ENCODE data around the gene KCNH5.

The KCNH5 gene

GRCh38 chr14:62722406-62722805 lies 322.9 kb downstream of the KCNH5 start:
- Mint-ChIP-seq H3K4me1 (no peaks in the 10 kb centered on the region), H3K27me3 (no peaks in the 10 kb centered on the region), H3K4me3 (no peak overlapping the region), H3K36me3 (no peaks in the 10 kb centered on the region), H3K27ac (no peak overlapping the region), H3K9me3 (peaks cover 0 to 4% of the 10 kb centered on the region in 2 donors)
- DNase-seq (no peak), ATAC-seq (replicated peaks) (no peak)

GRCh38 chr14:62718629-62719028 lies 326.6 kb downstream of the KCNH5 start:
- H3K27me3 Mint-ChIP-seq = no peaks in the 10 kb centered on the region
- H3K27ac Mint-ChIP-seq = no peak overlapping the region

GRCh38 chr14:62711351-62712023 lies 333.8 kb downstream of the KCNH5 start:
- no peaks in the 10 kb centered on the region for H3K4me1 Mint-ChIP-seq
- H3K36me3 Mint-ChIP-seq = no peaks in the 10 kb centered on the region
- H3K27ac Mint-ChIP-seq = no peak overlapping the region
- no peaks in the 10 kb centered on the region for H3K27me3 Mint-ChIP-seq
- H3K4me3 Mint-ChIP-seq = no peak overlapping the region
- peaks cover 0 to 1% of the 10 kb centered on the region in 2 donors for H3K9me3 Mint-ChIP-seq
- DNase-seq (no peak), ATAC-seq (replicated peaks) (no peak)

More at GRCh38 chr14:62718629-62719028, 326.6 kb downstream of the KCNH5 start:
- H3K4me3 Mint-ChIP-seq = no peak overlapping the region
- H3K36me3 Mint-ChIP-seq = no peaks in the 10 kb centered on the region
- DNase-seq (no peak), ATAC-seq (replicated peaks) (no peak)
- H3K4me1 Mint-ChIP-seq = no peaks in the 10 kb centered on the region
- H3K9me3 Mint-ChIP-seq = peaks cover 0 to 4% of the 10 kb centered on the region in 2 donors

- Mint-ChIP-seq H3K27me3 (no peaks in the 10 kb centered on the region), H3K36me3 (no peaks in the 10 kb centered on the region), H3K4me1 (no peaks in the 10 kb centered on the region), H3K27ac (no peak overlapping the region), H3K4me3 (no peak overlapping the region), H3K9me3 (peaks cover 0 to 1% of the 10 kb centered on the region in 2 donors)
- no peak for DNase-seq
- ATAC-seq (replicated peaks) = no peak
Measured at GRCh38 chr14:62710811-62711210, 334.4 kb downstream of the KCNH5 start.

- DNase-seq = no peak
- H3K4me3 Mint-ChIP-seq = no peak overlapping the region
- ATAC-seq (replicated peaks) = no peak
- no peaks in the 10 kb centered on the region for H3K4me1 Mint-ChIP-seq
- no peaks in the 10 kb centered on the region for H3K27me3 Mint-ChIP-seq
- peaks cover 0 to 1% of the 10 kb centered on the region in 2 donors for H3K9me3 Mint-ChIP-seq
- no peaks in the 10 kb centered on the region for H3K36me3 Mint-ChIP-seq
- no peak overlapping the region for H3K27ac Mint-ChIP-seq
Measured at GRCh38 chr14:62709773-62710172, 335.5 kb downstream of the KCNH5 start.

GRCh38 chr14:62706217-62706616 lies 339.0 kb downstream of the KCNH5 start:
- no peaks in the 10 kb centered on the region for H3K4me1 Mint-ChIP-seq
- H3K27me3 Mint-ChIP-seq = no peaks in the 10 kb centered on the region
- no peak overlapping the region for H3K4me3 Mint-ChIP-seq
- peaks cover 0 to 1% of the 10 kb centered on the region in 2 donors for H3K9me3 Mint-ChIP-seq
- no peaks in the 10 kb centered on the region for H3K36me3 Mint-ChIP-seq
- ATAC-seq (replicated peaks) (no peak), DNase-seq (no peak)
- H3K27ac Mint-ChIP-seq = no peak overlapping the region

- Mint-ChIP-seq H3K9me3 (peaks cover 0 to 1% of the 10 kb centered on the region in 2 donors), H3K36me3 (no peaks in the 10 kb centered on the region), H3K4me3 (no peak overlapping the region), H3K27me3 (no peaks in the 10 kb centered on the region), H3K4me1 (no peaks in the 10 kb centered on the region), H3K27ac (no peak overlapping the region)
- DNase-seq = no peak
- ATAC-seq (replicated peaks) = no peak
Measured at GRCh38 chr14:62697461-62697860, 347.8 kb downstream of the KCNH5 start.

- H3K4me3 Mint-ChIP-seq = no peak overlapping the region
- no peaks in the 10 kb centered on the region for H3K36me3 Mint-ChIP-seq
- no peaks in the 10 kb centered on the region for H3K27me3 Mint-ChIP-seq
- ATAC-seq (replicated peaks) (no peak), DNase-seq (no peak)
- peaks cover 0 to 4% of the 10 kb centered on the region in 2 donors for H3K9me3 Mint-ChIP-seq
- H3K4me1 Mint-ChIP-seq = no peaks in the 10 kb centered on the region
- H3K27ac Mint-ChIP-seq = no peak overlapping the region
Measured at GRCh38 chr14:62696929-62697328, 348.3 kb downstream of the KCNH5 start.

GRCh38 chr14:62696331-62696924 lies 348.8 kb downstream of the KCNH5 start:
- Mint-ChIP-seq H3K4me1 (no peaks in the 10 kb centered on the region), H3K27ac (no peak overlapping the region), H3K36me3 (no peaks in the 10 kb centered on the region), H3K4me3 (no peak overlapping the region), H3K9me3 (peaks cover 0 to 4% of the 10 kb centered on the region in 2 donors), H3K27me3 (no peaks in the 10 kb centered on the region)
- DNase-seq (no peak), ATAC-seq (replicated peaks) (no peak)

GRCh38 chr14:62694075-62694474 lies 351.2 kb downstream of the KCNH5 start:
- H3K4me3 Mint-ChIP-seq = no peak overlapping the region
- H3K9me3 Mint-ChIP-seq = peaks cover 0 to 4% of the 10 kb centered on the region in 2 donors
- ATAC-seq (replicated peaks) (no peak), DNase-seq (no peak)
- no peaks in the 10 kb centered on the region for H3K36me3 Mint-ChIP-seq
- H3K27me3 Mint-ChIP-seq = no peaks in the 10 kb centered on the region
- no peaks in the 10 kb centered on the region for H3K4me1 Mint-ChIP-seq
- no peak overlapping the region for H3K27ac Mint-ChIP-seq

- H3K27me3 Mint-ChIP-seq = no peaks in the 10 kb centered on the region
- H3K4me3 Mint-ChIP-seq = no peak overlapping the region
- H3K36me3 Mint-ChIP-seq = no peaks in the 10 kb centered on the region
- peaks cover 0 to 6% of the 10 kb centered on the region in 2 donors for H3K9me3 Mint-ChIP-seq
- no peak for DNase-seq
- H3K4me1 Mint-ChIP-seq = no peaks in the 10 kb centered on the region
- H3K27ac Mint-ChIP-seq = no peak overlapping the region
- no peak for ATAC-seq (replicated peaks)
Measured at GRCh38 chr14:62692490-62693106, 352.7 kb downstream of the KCNH5 start.

- H3K4me1 Mint-ChIP-seq = no peaks in the 10 kb centered on the region
- H3K27me3 Mint-ChIP-seq = no peaks in the 10 kb centered on the region
- ATAC-seq (replicated peaks) (no peak), DNase-seq (no peak)
- H3K27ac Mint-ChIP-seq = no peak overlapping the region
- no peak overlapping the region for H3K4me3 Mint-ChIP-seq
- H3K9me3 Mint-ChIP-seq = peaks cover 0 to 6% of the 10 kb centered on the region in 2 donors
- H3K36me3 Mint-ChIP-seq = no peaks in the 10 kb centered on the region
Measured at GRCh38 chr14:62691647-62692489, 353.4 kb downstream of the KCNH5 start.

- Mint-ChIP-seq H3K4me3 (no peak overlapping the region), H3K27me3 (no peaks in the 10 kb centered on the region), H3K27ac (no peak overlapping the region), H3K9me3 (peaks cover 0 to 9% of the 10 kb centered on the region in 2 donors), H3K4me1 (no peaks in the 10 kb centered on the region), H3K36me3 (no peaks in the 10 kb centered on the region)
- ATAC-seq (replicated peaks) (no peak), DNase-seq (no peak)
Measured at GRCh38 chr14:62689733-62690132, 355.5 kb downstream of the KCNH5 start.

- DNase-seq (no peak), ATAC-seq (replicated peaks) (no peak)
- no peaks in the 10 kb centered on the region for H3K4me1 Mint-ChIP-seq
- no peaks in the 10 kb centered on the region for H3K27me3 Mint-ChIP-seq
- H3K36me3 Mint-ChIP-seq = no peaks in the 10 kb centered on the region
- no peak overlapping the region for H3K27ac Mint-ChIP-seq
- H3K9me3 Mint-ChIP-seq = peaks cover 0 to 7% of the 10 kb centered on the region in 2 donors
- no peak overlapping the region for H3K4me3 Mint-ChIP-seq
Measured at GRCh38 chr14:62687818-62688217, 357.4 kb downstream of the KCNH5 start.

Data from stimulated activated naive B cell treated with anti-CD40 and anti-IgM and Interleukin-4, amounts not matched to agents 10 μg/mL and 1 μg/mL and 100 μg/mL, for 72 hours (primary cell).